ENCODE data around the gene ZNF516. TPM values are rescaled to one million over a fixed set of nuclear protein-coding genes. Genes with fewer than 3 reads are reported as not detected.
"Not testable (repeated sequence)": the region's sequence is repeated elsewhere in the genome, so short reads cannot be mapped to it uniquely, and the experiment has no call there.

ZNF516 gene
- total RNA-seq (10 to 100 TPM; 10.3 to 21.3 (median 14.1) TPM), polyA plus RNA-seq (1 to 10 TPM; 5.4 to 9.3 TPM)

- FAIRE-seq: no peak
- Histone ChIP-seq H3K27ac (peak within 1 kb of the TSS; percentile 64 to 88 (median 81)), H3K4me3 (peak within 1 kb of the TSS; percentile 52 to 75 (median 66)), H3K27me3 (no peaks in the 10 kb centered on the region), H3K9me3 (no peaks in the 10 kb centered on the region), H3K4me1 (peaks cover 0 to 6% (median 0%) of the 10 kb centered on the region in 3 donors), H3K36me3 (no peaks in the 10 kb centered on the region)
- no peak for TF ChIP-seq CTCF (IDR thresholded peaks at IDR 0.05)
- no peak for ATAC-seq
- intact Hi-C loops (cut with DNase I): no loop called here
- peak in 3 of 6 donors; percentile 30 to 73 (median 46) for DNase-seq
- 1% methylated on average over 25 to 64 of the region's 64 CpGs for WGBS, 2 donors
These were observed at the start of gene ZNF516 for GRCh38 chr18:76495006-76495370. Gene ZNF516, minus strand, starts transcription at chr18:76495242. Its CDS starts 52,188 bp downstream, at chr18:76443054.

- no peaks in the 10 kb centered on the region for H3K4me1 ChIP-seq
- DNase-seq: no peak
- no peak for TF ChIP-seq CTCF (IDR thresholded peaks at IDR 0.05)
- FAIRE-seq: no peak
- no peak for ATAC-seq
- no peaks in the 10 kb centered on the region for H3K27me3 ChIP-seq
- no peak overlapping the region for H3K27ac ChIP-seq
- no peaks in the 10 kb centered on the region for H3K36me3 ChIP-seq
- no peaks in the 10 kb centered on the region for H3K9me3 ChIP-seq
- H3K4me3 ChIP-seq: no peak overlapping the region
- 80 to 88% methylated on average over 11 of the region's 11 CpGs for WGBS, 2 donors
- intact Hi-C loops (cut with DNase I): no loop called here
These were observed 43.8 kb upstream of the ZNF516 start for GRCh38 chr18:76538846-76539245.

- FAIRE-seq (no peak), ATAC-seq (no peak), DNase-seq (no peak)
- Histone ChIP-seq H3K27me3 (no peaks in the 10 kb centered on the region), H3K4me3 (no peak overlapping the region), H3K4me1 (no peaks in the 10 kb centered on the region), H3K27ac (no peak overlapping the region), H3K36me3 (no peaks in the 10 kb centered on the region), H3K9me3 (no peaks in the 10 kb centered on the region)
- no peak for TF ChIP-seq CTCF (IDR thresholded peaks at IDR 0.05)
- WGBS, 2 donors: 72 to 86% methylated on average over 8 of the region's 8 CpGs
- intact Hi-C loops (cut with DNase I): no loop called here
These were observed 42.6 kb upstream of the ZNF516 start for GRCh38 chr18:76537621-76538020.

GRCh38 chr18:76536593-76536992 lies 41.6 kb upstream of the ZNF516 start:
- intact Hi-C loops (cut with DNase I); DNase-seq; FAIRE-seq; ATAC-seq; H3K9me3 ChIP-seq; H3K4me1 ChIP-seq; H3K27me3 ChIP-seq; H3K27ac ChIP-seq; H3K4me3 ChIP-seq; H3K36me3 ChIP-seq: not testable (repeated sequence)
- WGBS, 2 donors: 72 to 90% methylated on average over 5 of the region's 5 CpGs

- Histone ChIP-seq H3K4me3 (no peak overlapping the region), H3K27me3 (no peaks in the 10 kb centered on the region), H3K4me1 (no peaks in the 10 kb centered on the region), H3K27ac (no peak overlapping the region), H3K36me3 (no peaks in the 10 kb centered on the region), H3K9me3 (no peaks in the 10 kb centered on the region)
- no peak for DNase-seq
- FAIRE-seq: no peak
- WGBS, 2 donors: 84 to 94% methylated on average over 8 of the region's 8 CpGs
- intact Hi-C loops (cut with DNase I): no loop called here
- no peak for TF ChIP-seq CTCF (IDR thresholded peaks at IDR 0.05)
- ATAC-seq: no peak
These were observed 37.8 kb upstream of the ZNF516 start for GRCh38 chr18:76532875-76533274.
